ENCODE data around the gene ATP6V1B1. TPM values are rescaled to one million over a fixed set of nuclear protein-coding genes. Genes with fewer than 3 reads are reported as not detected.

Gene ATP6V1B1
- total RNA-seq, 1 experiment from 2014 or later = not detected

GRCh38 chr2:70896765-70897202, 38.9 kb upstream of the ATP6V1B1 start:
- ChIA-PET POLR2A (interaction anchor here (1.3 kb wide), 1 partner anchor 9 kb away, joined by 4 read pairs; no protein-coding TSS in a partner anchor), CTCF (interaction anchor here (0.7 to 1.9 kb wide), 5 partner anchors 10 to 593 kb away, joined by 3 to 8 read pairs (median 4); no protein-coding TSS in a partner anchor)
- no peaks in the 10 kb centered on the region for H3K36me3 Mint-ChIP-seq
- H3K4me3 Mint-ChIP-seq = peak overlapping the region; percentile 48; the same call in 1 of the 2 replicates
- H3K27ac Mint-ChIP-seq = no peak overlapping the region
- TF ChIP-seq PRDM15 (CRISPR knock-in tag; IDR thresholded peaks at IDR 0.05) (peak; percentile 81), SMAD4 (CRISPR knock-in tag; IDR thresholded peaks at IDR 0.05) (no peak), GABPB1 (CRISPR knock-in tag; IDR thresholded peaks at IDR 0.05) (no peak)
- no peaks in the 10 kb centered on the region for H3K9me3 Mint-ChIP-seq
- ATAC-seq (no peak), DNase-seq (ENCODE audit: low spot score) (no peak)
- peaks cover 56% of the 10 kb centered on the region for H3K4me1 Mint-ChIP-seq
- H3K27me3 Mint-ChIP-seq (ENCODE audit: low read depth) = peaks cover 100% of the 10 kb centered on the region

DNA sequence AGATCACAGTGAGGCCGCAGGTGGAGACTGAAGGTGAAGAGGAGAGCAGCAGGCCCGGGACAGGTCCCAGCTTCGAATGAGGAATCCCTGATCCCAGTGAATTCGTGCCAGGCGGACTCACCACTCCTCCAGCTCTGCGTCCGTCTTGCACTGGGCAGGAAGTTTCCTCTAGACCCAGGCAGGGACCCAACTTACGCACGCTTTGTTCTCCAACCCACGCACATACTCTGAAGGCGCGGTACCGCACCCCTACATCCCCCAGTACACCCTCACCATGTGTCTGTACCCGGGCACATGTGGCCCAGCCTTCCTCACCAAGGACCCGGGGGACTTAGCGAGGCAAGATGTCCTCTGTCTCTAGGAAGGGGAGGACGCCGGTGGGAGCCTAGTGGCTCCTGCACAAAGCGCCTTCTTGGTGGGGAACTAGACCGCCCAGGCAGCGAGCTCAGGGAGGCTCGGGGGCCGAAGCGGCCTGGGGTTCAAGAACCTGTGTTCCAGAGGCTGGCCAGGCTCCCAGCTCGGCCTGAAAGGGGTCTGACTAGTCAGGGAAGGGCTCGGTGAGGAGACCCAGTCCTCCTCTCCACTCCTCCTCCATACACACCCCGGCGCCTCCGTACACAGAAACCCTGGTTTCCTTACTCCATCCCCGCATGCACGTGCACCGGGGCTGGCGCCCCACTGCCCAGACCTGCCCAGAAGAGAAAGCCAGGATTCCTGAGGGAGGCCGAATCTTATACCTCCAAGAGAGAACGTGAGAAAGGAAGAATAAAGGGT, 38.3 kb upstream of the ATP6V1B1 start:
- ChIA-PET CTCF (interaction anchor here (0.7 to 1.9 kb wide), 5 partner anchors 10 to 593 kb away, joined by 3 to 8 read pairs (median 4); no protein-coding TSS in a partner anchor), POLR2A (interaction anchor here (1.3 kb wide), 1 partner anchor 10 kb away, joined by 4 read pairs; no protein-coding TSS in a partner anchor)
- ATAC-seq (no peak), DNase-seq (ENCODE audit: low spot score) (no peak)
- Mint-ChIP-seq H3K9me3 (no peaks in the 10 kb centered on the region), H3K27me3 (ENCODE audit: low read depth) (peaks cover 100% of the 10 kb centered on the region), H3K4me1 (peaks cover 62% of the 10 kb centered on the region), H3K27ac (no peak overlapping the region), H3K4me3 (no peak overlapping the region), H3K36me3 (no peaks in the 10 kb centered on the region)
- TF ChIP-seq FOXJ3 (CRISPR knock-in tag; IDR thresholded peaks at IDR 0.05; ENCODE audit: borderline replicate concordance) = no peak
- TF ChIP-seq ZNF416 (CRISPR knock-in tag; IDR thresholded peaks at IDR 0.05) = no peak
- no peak for TF ChIP-seq HMGA2 (CRISPR knock-in tag; IDR thresholded peaks at IDR 0.05)
- TF ChIP-seq OVOL2 (CRISPR knock-in tag; IDR thresholded peaks at IDR 0.05; ENCODE audit: borderline replicate concordance) = no peak
- TF ChIP-seq, protein P1, sequence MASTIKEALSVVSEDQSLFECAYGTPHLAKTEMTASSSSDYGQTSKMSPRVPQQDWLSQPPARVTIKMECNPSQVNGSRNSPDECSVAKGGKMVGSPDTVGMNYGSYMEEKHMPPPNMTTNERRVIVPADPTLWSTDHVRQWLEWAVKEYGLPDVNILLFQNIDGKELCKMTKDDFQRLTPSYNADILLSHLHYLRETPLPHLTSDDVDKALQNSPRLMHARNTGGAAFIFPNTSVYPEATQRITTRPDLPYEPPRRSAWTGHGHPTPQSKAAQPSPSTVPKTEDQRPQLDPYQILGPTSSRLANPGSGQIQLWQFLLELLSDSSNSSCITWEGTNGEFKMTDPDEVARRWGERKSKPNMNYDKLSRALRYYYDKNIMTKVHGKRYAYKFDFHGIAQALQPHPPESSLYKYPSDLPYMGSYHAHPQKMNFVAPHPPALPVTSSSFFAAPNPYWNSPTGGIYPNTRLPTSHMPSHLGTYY (CRISPR knock-in tag; IDR thresholded peaks at IDR 0.05) = no peak
- TF ChIP-seq AFF4 (CRISPR knock-in tag; IDR thresholded peaks at IDR 0.05; ENCODE audit: borderline replicate concordance) = no peak
- TF ChIP-seq MXD4 (CRISPR knock-in tag; IDR thresholded peaks at IDR 0.05; ENCODE audit: borderline replicate concordance) = no peak
- TF ChIP-seq NFYB (CRISPR knock-in tag; conservative IDR thresholded peaks at IDR 0.05; ENCODE audit: low read depth) = no peak
- no peak for TF ChIP-seq SP1 (CRISPR knock-in tag; conservative IDR thresholded peaks at IDR 0.05)
- no peak for TF ChIP-seq HMGXB4 (CRISPR knock-in tag; IDR thresholded peaks at IDR 0.05)
